ENCODE measurements around the gene NDUFS1. TPM values are rescaled to one million over a fixed set of nuclear protein-coding genes. Genes with fewer than 3 reads are reported as not detected.

Gene NDUFS1
- total and polyA plus RNA-seq, 9 of the 15 experiments (the other 6 are each of a cell fraction or from before 2014, with no cell fraction given), result 75.0 to 130 (median 91.5) TPM

GRCh38 chr2:206160125-206160806 lies 1.0 kb upstream of the NDUFS1 start (continued):
- TF ChIP-seq MYC (IDR thresholded peaks at IDR 0.05; ENCODE audit: low read depth, low read length) (no peak), MYC (CRISPR knock-in tag; IDR thresholded peaks at IDR 0.05; ENCODE audit: borderline replicate concordance, low read depth) (peak; percentile 94; the same call in 1 of the 2 replicates), HMGN3 (IDR thresholded peaks at IDR 0.05; ENCODE audit: borderline replicate concordance, extremely low read depth, insufficient read length, low read depth, low read length) (no peak), JUNB (CRISPR knock-in tag; conservative IDR thresholded peaks at IDR 0.05) (no peak), ZNF551 (CRISPR knock-in tag; IDR thresholded peaks at IDR 0.05) (no peak)

- in situ Hi-C loops (cut with MboI), result no loop called here
- TSS peak; percentile 80 for BruUV-seq (replicated peaks)
- peaks cover 83% of the 10 kb centered on the region for H3K79me2 ChIP-seq (ENCODE audit: control insufficient read depth, insufficient read depth, low read length)
- WGBS (ENCODE audit: insufficient coverage, low coverage, missing lambda C conversion rate), result 0% methylated on average over 20 of the region's 33 CpGs
- DNase-seq (ENCODE audit: extremely low read depth in 1 of 4, low spot score in 3 of 4) (peak in 1 of 4 experiments; percentile 27), ATAC-seq (peak; percentile 32), FAIRE-seq (no peak)
- H3K4me3 ChIP-seq, result peak overlapping the region; percentile 81
- ChIA-PET POLR2A (interaction anchor here (0.7 to 1.0 kb wide), 4 partner anchors 15 to 1346 kb away, joined by 3 to 4 read pairs (median 3); no protein-coding TSS in a partner anchor), CTCF (ENCODE audit: low intra/inter-chr PET ratio) (no interaction called here)
- peak overlapping the region; percentile 94 for H3K4me2 ChIP-seq (ENCODE audit: insufficient read depth, low read length)
- TF ChIP-seq ZNF77 (CRISPR knock-in tag; IDR thresholded peaks at IDR 0.05) (no peak), SUPT5H (IDR thresholded peaks at IDR 0.05) (peak; percentile 25; the same call in 1 of the 2 replicates), TAF9B (IDR thresholded peaks at IDR 0.05; ENCODE audit: partially characterized antibody) (peak; percentile 52), RBBP5 (IDR thresholded peaks at IDR 0.05; ENCODE audit: borderline replicate concordance, insufficient read depth, low read length, poor library complexity, severe bottlenecking) (peak; percentile 29), TAF7 (tag; IDR thresholded peaks at IDR 0.05) (0 out of 2 replicates have a peak, but pooled peaks have one; percentile 25), LCOR (CRISPR knock-in tag; IDR thresholded peaks at IDR 0.05) (0 out of 2 replicates have a peak, but pooled peaks have one; percentile 4), PHF8 (IDR thresholded peaks at IDR 0.05; ENCODE audit: borderline replicate concordance, low read length) (peak; percentile 56), POLR2H (tag; IDR thresholded peaks at IDR 0.05; ENCODE audit: low read depth) (no peak), ZKSCAN3 (CRISPR knock-in tag; IDR thresholded peaks at IDR 0.05) (no peak), DIDO1 (tag; IDR thresholded peaks at IDR 0.05; ENCODE audit: low read depth) (0 out of 2 replicates have a peak, but pooled peaks have one; percentile 37)
- no peaks in the 10 kb centered on the region for H4K20me1 ChIP-seq (replicated peaks; ENCODE audit: control insufficient read depth, insufficient read depth, low read length)
- peaks cover 8 to 15% of the 10 kb centered on the region in 2 experiments; a peak in 4 of 5 replicates for H3K4me1 ChIP-seq (replicated peaks in 1 of 2; ENCODE audit: control insufficient read depth in 2 of 2, insufficient read depth in 2 of 2, low read length in 2 of 2)
- intact Hi-C loops (cut with micrococcal nuclease), result loop anchor here (5.0 kb wide), 2 partner anchors 71 to 156 kb away; partner anchors contain the start of gene INO80D
- H3K27me3 ChIP-seq (ENCODE audit: control insufficient read depth in 2 of 2, insufficient read depth in 2 of 2, low read length in 2 of 2), result no peaks in the 10 kb centered on the region
- H2AFZ ChIP-seq (ENCODE audit: low read depth, low read length), result peak overlapping the region; percentile 95
- H3K27ac ChIP-seq (ENCODE audit: extremely low read depth, low read depth, low read length), result peak overlapping the region; percentile 89
- H3K9ac ChIP-seq (ENCODE audit: insufficient read depth in 1 of 2, low read depth in 2 of 2, low read length in 2 of 2), result peak overlapping the region; percentile 95
- no peaks in the 10 kb centered on the region for H3K9me1 ChIP-seq (ENCODE audit: control insufficient read depth, insufficient read depth, low read length)
- peaks cover 55% of the 10 kb centered on the region for H3K36me3 ChIP-seq (ENCODE audit: control insufficient read depth, insufficient read depth, low read length)
- no peaks in the 10 kb centered on the region; the same call in 1 of the 2 replicates for H3K9me3 ChIP-seq (replicated peaks; ENCODE audit: control insufficient read depth, insufficient read depth, low read depth, low read length)
These were observed 490 bp downstream of the NDUFS1 start for GRCh38 chr2:206158563-206159345.

Data from K562 (cell line).